Measurements from ENCODE around the gene GFER. TPM values are rescaled to one million over a fixed set of nuclear protein-coding genes. Genes with fewer than 3 reads are reported as not detected.

The GFER gene
- total and polyA plus RNA-seq, 7 donors: 18.9 to 53.2 (median 34.2) TPM

- TF ChIP-seq CTCF (IDR thresholded peaks at IDR 0.05): no peak
- no peaks in the 10 kb centered on the region for H3K27me3 ChIP-seq (ENCODE audit: insufficient read depth in 3 of 3, low read length in 2 of 3)
- H3K4me3 ChIP-seq: no peak overlapping the region
- H3K27ac ChIP-seq: no peak overlapping the region
- no peak for DNase-seq
- peaks cover 31% of the 10 kb centered on the region for H3K4me1 ChIP-seq
- 84 to 89% (median 87%) methylated on average over 41 of the region's 41 CpGs for WGBS, 3 donors
- peaks cover 0 to 7% of the 10 kb centered on the region in 2 donors for H3K36me3 ChIP-seq (ENCODE audit: insufficient read depth in 1 of 2, low read depth in 1 of 2)
- no peak for ATAC-seq
- no peaks in the 10 kb centered on the region for H3K9me3 ChIP-seq
- intact Hi-C loops (cut with DNase I): no loop called here
Observed at GRCh38 chr16:1968146-1968953, 15.6 kb upstream of the GFER start.

GRCh38 chr16:1971796-1972489, 12.1 kb upstream of the GFER start, which contains the start of gene TBL3:
TBL3 (plus strand) TSS chr16:1972053; CDS start chr16:1972165, 112 bp downstream.
- peak; percentile 94 to 97 for DNase-seq
- ATAC-seq: peak; percentile 94 to 97 (median 94)
- TF ChIP-seq CTCF (IDR thresholded peaks at IDR 0.05): no peak
- Histone ChIP-seq H3K27ac (peak within 1 kb of the TSS; percentile 98), H3K4me1 (peaks cover 20% of the 10 kb centered on the region), H3K4me3 (peak within 1 kb of the TSS; percentile 100), H3K9me3 (no peaks in the 10 kb centered on the region), H3K27me3 (ENCODE audit: insufficient read depth in 3 of 3, low read length in 2 of 3) (no peaks in the 10 kb centered on the region), H3K36me3 (ENCODE audit: insufficient read depth in 1 of 2, low read depth in 1 of 2) (peaks cover 3 to 30% of the 10 kb centered on the region in 2 donors)
- 0% methylated on average over 55 to 78 of the region's 78 CpGs for WGBS, 3 donors
- intact Hi-C loops (cut with DNase I): loop anchor here in 1 of 2 donors (1.0 kb wide), 1 partner anchor 14 kb away; no protein-coding TSS in a partner anchor

- TF ChIP-seq CTCF (IDR thresholded peaks at IDR 0.05): no peak
- peak in 2 of 4 donors; percentile 2 to 8 for ATAC-seq
- Histone ChIP-seq H3K4me3 (peak overlapping the region; percentile 100), H3K27ac (peak overlapping the region; percentile 98), H3K36me3 (ENCODE audit: insufficient read depth in 1 of 2, low read depth in 1 of 2) (peaks cover 3 to 35% of the 10 kb centered on the region in 2 donors), H3K9me3 (no peaks in the 10 kb centered on the region), H3K4me1 (peaks cover 20% of the 10 kb centered on the region), H3K27me3 (ENCODE audit: insufficient read depth in 3 of 3, low read length in 2 of 3) (no peaks in the 10 kb centered on the region)
- 1 to 2% (median 1%) methylated on average over 16 to 22 of the region's 22 CpGs for WGBS, 3 donors
- intact Hi-C loops (cut with DNase I): loop anchor here in 1 of 2 donors (1.0 kb wide), 1 partner anchor 14 kb away; no protein-coding TSS in a partner anchor
- DNase-seq: no peak
Observed at GRCh38 chr16:1972490-1972877, 11.5 kb upstream of the GFER start.

DNA sequence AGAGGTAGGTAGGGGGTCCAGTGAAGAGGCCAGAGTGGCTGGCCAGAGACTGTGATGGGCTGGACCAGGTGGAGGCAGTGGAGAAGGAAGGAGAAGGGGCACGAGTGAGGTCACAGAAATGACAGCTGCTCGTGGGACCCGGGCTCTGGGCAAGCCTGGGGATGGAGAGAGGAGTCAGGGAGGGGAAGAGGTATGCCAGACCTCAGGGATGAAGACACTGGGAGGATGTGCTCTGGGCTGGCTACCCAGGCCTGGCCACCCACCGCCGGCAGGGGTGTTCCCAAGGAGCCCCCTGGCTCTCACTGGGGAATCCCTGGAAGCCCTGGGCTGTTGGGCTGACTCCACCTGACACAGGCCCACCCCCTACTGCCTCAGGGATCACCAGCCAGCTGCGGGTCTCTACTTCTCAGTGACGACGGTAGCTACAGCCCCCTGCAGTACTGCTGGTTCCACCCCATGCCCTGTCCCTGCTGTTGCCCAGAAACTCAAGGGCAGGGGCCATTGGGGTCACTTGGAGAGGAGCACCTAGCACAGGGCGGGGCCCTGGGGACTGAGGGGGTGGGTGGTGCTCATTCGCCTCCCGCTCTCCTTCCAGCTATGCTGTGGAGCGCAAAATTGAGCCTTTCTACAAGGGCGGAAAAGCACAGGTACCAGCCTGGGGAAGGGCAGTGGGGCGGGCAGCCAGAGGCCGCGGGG, 10.4 kb upstream of the GFER start:
- Histone ChIP-seq H3K36me3 (ENCODE audit: insufficient read depth in 1 of 2, low read depth in 1 of 2) (peaks cover 8 to 46% of the 10 kb centered on the region in 2 donors), H3K27ac (no peak overlapping the region), H3K4me1 (peaks cover 20% of the 10 kb centered on the region), H3K9me3 (no peaks in the 10 kb centered on the region), H3K27me3 (ENCODE audit: insufficient read depth in 3 of 3, low read length in 2 of 3) (no peaks in the 10 kb centered on the region), H3K4me3 (peak overlapping the region; percentile 100)
- no peak for DNase-seq
- ATAC-seq: no peak
- intact Hi-C loops (cut with DNase I): no loop called here
- WGBS, 3 donors: 76 to 78% (median 77%) methylated on average over 14 to 16 of the region's 16 CpGs
- TF ChIP-seq CTCF (IDR thresholded peaks at IDR 0.05): no peak
